ENCODE data around the gene NAV2.

DNA sequence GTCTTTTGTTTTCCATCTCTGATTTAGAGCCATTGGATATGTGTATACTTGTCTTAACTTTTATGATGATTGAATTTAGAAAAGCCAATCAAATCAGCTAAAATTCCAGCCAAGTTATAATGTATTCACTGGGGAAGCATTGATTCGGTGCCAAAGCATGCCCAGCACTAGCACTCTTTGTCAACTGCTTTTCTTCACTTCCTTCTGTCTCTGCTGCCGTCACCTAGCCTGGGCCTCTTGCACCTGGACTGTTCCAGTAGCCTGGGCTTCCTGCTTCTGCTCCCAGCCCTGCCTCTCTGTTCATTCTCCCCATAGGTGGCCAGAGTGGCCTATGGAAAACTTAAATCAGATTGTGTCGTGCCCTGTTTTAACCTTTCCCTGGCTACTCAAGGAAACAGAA is 80.7 kb downstream of the NAV2 start:
- TF ChIP-seq, protein P1, sequence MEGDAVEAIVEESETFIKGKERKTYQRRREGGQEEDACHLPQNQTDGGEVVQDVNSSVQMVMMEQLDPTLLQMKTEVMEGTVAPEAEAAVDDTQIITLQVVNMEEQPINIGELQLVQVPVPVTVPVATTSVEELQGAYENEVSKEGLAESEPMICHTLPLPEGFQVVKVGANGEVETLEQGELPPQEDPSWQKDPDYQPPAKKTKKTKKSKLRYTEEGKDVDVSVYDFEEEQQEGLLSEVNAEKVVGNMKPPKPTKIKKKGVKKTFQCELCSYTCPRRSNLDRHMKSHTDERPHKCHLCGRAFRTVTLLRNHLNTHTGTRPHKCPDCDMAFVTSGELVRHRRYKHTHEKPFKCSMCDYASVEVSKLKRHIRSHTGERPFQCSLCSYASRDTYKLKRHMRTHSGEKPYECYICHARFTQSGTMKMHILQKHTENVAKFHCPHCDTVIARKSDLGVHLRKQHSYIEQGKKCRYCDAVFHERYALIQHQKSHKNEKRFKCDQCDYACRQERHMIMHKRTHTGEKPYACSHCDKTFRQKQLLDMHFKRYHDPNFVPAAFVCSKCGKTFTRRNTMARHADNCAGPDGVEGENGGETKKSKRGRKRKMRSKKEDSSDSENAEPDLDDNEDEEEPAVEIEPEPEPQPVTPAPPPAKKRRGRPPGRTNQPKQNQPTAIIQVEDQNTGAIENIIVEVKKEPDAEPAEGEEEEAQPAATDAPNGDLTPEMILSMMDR (IDR thresholded peaks at IDR 0.05; ENCODE audit: poor library complexity, severe bottlenecking), result no peak
- TF ChIP-seq, protein P2, sequence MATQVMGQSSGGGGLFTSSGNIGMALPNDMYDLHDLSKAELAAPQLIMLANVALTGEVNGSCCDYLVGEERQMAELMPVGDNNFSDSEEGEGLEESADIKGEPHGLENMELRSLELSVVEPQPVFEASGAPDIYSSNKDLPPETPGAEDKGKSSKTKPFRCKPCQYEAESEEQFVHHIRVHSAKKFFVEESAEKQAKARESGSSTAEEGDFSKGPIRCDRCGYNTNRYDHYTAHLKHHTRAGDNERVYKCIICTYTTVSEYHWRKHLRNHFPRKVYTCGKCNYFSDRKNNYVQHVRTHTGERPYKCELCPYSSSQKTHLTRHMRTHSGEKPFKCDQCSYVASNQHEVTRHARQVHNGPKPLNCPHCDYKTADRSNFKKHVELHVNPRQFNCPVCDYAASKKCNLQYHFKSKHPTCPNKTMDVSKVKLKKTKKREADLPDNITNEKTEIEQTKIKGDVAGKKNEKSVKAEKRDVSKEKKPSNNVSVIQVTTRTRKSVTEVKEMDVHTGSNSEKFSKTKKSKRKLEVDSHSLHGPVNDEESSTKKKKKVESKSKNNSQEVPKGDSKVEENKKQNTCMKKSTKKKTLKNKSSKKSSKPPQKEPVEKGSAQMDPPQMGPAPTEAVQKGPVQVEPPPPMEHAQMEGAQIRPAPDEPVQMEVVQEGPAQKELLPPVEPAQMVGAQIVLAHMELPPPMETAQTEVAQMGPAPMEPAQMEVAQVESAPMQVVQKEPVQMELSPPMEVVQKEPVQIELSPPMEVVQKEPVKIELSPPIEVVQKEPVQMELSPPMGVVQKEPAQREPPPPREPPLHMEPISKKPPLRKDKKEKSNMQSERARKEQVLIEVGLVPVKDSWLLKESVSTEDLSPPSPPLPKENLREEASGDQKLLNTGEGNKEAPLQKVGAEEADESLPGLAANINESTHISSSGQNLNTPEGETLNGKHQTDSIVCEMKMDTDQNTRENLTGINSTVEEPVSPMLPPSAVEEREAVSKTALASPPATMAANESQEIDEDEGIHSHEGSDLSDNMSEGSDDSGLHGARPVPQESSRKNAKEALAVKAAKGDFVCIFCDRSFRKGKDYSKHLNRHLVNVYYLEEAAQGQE (IDR thresholded peaks at IDR 0.05; ENCODE audit: borderline replicate concordance), result no peak
- TF ChIP-seq TAF1 (IDR thresholded peaks at IDR 0.05; ENCODE audit: low read depth) (no peak), EP300 (conservative IDR thresholded peaks at IDR 0.05; ENCODE audit: poor library complexity, severe bottlenecking) (no peak), POLR2AphosphoS5 (IDR thresholded peaks at IDR 0.05) (no peak)

Data from neural cell (in vitro differentiated cells).